Esophagus muscularis mucosa (tissue), 3 donors: ENCODE data around the gene UNC5B.

Experiments used
- POLR2A ChIP-seq: fragments of 450-650 bp; IDR thresholded peaks from one replicate; pipeline ENCODE4 v1.6.1; 2017; ENCODE audit warnings: antibody characterized with exemption, moderate library complexity, mild to moderate bottlenecking, low read depth
- TF ChIP-seq, protein P1 (sequence below), 3 experiments: fragments of 200-600 bp in 2 of 3; fragments of 450-650 bp in 1 of 3; sonication (generic) in 2 of 3; IDR thresholded peaks; one replicate each; pipeline ENCODE4 v1.5.1; 2017 to 2019; ENCODE audit warnings: antibody characterized with exemption in 3 of 3, mild to moderate bottlenecking in 2 of 3, moderate library complexity in 1 of 3

DNA sequence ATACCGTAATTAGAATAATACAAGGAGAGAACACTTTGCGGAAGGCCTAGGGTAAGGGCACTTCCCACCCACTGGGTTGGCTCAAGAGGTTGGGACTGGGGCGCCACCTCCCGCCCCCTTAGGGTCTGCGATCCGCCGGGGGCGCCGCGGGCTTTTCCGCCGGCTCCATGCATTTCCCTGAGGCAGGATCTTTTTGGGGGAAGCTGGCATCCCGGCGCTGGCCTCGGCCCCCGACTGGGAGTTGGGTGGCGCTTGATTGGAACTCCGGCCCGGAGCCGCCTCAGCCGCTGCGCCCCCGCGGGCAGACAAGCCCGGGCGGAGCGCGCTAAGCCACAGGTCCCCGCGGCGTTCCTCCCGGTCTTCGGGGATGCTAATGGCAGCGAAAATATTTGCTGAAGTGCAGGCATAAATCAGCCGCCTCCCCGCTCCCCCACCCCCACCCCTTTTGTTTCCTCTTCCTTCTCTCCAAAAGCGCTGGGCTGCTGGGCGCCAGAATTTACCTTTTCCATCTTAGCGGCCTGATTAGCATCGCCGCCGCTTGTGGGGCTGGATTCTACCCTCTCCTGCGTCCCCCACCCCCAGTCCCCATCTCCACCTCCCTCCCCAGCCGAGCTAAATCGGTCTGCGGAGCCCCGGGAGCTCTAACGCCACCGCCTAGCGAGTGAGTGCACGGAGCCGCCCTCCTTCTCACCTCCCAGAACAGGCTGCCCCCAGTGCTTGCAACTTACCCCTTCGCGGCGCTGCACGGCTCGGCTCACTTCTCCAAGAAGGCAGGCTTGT, 5.1 kb downstream of the UNC5B start:
- TF ChIP-seq, protein P1, sequence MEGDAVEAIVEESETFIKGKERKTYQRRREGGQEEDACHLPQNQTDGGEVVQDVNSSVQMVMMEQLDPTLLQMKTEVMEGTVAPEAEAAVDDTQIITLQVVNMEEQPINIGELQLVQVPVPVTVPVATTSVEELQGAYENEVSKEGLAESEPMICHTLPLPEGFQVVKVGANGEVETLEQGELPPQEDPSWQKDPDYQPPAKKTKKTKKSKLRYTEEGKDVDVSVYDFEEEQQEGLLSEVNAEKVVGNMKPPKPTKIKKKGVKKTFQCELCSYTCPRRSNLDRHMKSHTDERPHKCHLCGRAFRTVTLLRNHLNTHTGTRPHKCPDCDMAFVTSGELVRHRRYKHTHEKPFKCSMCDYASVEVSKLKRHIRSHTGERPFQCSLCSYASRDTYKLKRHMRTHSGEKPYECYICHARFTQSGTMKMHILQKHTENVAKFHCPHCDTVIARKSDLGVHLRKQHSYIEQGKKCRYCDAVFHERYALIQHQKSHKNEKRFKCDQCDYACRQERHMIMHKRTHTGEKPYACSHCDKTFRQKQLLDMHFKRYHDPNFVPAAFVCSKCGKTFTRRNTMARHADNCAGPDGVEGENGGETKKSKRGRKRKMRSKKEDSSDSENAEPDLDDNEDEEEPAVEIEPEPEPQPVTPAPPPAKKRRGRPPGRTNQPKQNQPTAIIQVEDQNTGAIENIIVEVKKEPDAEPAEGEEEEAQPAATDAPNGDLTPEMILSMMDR (IDR thresholded peaks at IDR 0.05) = no peak
- no peak for TF ChIP-seq POLR2A
